K562 treated with DMSO at 1 percent for 48 hours (cell line): ENCODE data around the gene FETUB. TPM values are rescaled to one million over a fixed set of nuclear protein-coding genes. Genes with fewer than 3 reads are reported as not detected.

Experiments used
- total RNA-seq: library from RNA; unstranded; fragments of 300-600 nt; gene quantifications from 2 replicates; pipeline ENCODE4 v1.2.3, GENCODE V29; 2022; ENCODE audit warnings: low replicate concordance; ENCODE audit errors: extremely low read depth

FETUB gene, protein sequence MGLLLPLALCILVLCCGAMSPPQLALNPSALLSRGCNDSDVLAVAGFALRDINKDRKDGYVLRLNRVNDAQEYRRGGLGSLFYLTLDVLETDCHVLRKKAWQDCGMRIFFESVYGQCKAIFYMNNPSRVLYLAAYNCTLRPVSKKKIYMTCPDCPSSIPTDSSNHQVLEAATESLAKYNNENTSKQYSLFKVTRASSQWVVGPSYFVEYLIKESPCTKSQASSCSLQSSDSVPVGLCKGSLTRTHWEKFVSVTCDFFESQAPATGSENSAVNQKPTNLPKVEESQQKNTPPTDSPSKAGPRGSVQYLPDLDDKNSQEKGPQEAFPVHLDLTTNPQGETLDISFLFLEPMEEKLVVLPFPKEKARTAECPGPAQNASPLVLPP
- not detected in 2 replicates for total RNA-seq

GRCh38 chr3:186639778-186640472, at the start of gene FETUB:
FETUB (plus strand) TSS chr3:186640399; CDS start chr3:186640461, 62 bp downstream.

DNA sequence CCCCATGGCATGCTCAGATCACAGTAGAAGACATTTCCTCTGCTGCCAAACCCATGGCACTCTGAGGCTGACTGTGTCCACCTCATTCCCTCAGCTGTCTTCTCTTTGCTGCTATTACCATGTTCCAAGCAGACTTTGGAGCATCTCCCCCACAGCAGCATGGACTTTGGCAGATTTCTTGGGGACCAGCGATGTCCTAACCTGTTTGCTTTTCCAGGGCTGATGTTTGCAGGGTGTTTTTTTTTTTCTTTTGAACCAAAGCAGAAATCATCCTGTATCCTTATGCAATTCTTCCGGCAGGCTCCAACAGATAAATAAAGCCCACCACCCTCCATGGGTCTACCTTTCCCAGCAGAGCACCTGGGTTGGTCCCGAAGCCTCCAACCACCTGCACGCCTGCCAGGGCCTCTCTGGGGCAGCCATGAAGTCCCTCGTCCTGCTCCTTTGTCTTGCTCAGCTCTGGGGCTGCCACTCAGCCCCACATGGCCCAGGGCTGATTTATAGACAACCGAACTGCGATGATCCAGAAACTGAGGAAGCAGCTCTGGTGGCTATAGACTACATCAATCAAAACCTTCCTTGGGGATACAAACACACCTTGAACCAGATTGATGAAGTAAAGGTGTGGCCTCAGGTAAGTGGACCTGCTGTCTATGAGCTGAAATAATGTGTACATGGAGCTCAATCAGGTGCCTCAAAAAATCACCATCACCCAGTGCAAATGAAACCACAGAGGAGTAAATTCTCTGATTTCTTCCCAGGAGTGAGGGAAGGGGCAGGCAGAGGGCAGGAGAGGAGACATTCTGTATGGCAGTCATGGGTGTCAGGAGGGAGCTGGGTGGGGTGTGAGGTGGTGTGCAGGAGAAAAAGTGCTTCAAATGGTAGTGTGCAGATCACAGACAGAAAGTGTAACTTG, 27.2 kb upstream of the FETUB start, which contains the start of gene AHSG:
AHSG (plus strand) TSS at position 340 of the 916 bp plus-strand sequence; CDS start at position 422, 82 bp downstream.

DNA sequence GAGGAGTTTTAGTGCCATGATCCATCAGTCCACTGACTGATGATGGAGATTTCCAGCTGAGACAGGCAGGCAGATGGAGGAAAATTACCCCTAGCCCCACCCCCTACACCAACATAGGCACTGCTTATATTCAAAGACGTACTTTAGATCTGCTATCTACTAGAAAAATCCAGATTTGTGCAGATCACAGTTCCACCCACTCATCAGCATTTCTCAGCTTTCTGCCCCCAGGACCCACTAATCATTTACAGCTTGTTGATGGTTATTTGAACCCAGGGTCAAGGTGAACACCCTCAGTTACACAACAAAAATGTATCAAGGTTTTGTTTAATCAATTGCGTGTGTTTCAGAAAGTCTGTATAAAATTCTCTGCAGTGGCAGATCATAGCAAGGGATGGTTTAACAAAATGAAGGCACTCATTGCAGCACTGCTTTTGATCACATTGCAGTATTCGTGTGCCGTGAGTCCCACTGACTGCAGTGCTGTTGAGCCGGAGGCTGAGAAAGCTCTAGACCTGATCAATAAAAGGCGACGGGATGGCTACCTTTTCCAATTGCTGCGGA, 25.5 kb downstream of the FETUB start, which contains the start of gene HRG:
HRG (plus strand) TSS at position 390 of the 564 bp plus-strand sequence; CDS start at position 408, 18 bp downstream.

Other genes starting within 250 kb of the FETUB start
- not detected in 2 replicates for gene CRYGS, start 96.0 kb upstream of the FETUB start, total RNA-seq
- not detected in 2 replicates for gene TBCCD1, start 73.1 kb upstream of the FETUB start, total RNA-seq
- not detected in 2 replicates for gene DNAJB11, start 69.7 kb upstream of the FETUB start, total RNA-seq
- not detected in 2 replicates for gene AHSG, start 27.3 kb upstream of the FETUB start, total RNA-seq
- gene HRG, start 25.6 kb downstream of the FETUB start, total RNA-seq = not detected in 2 replicates
- not detected in 2 replicates for gene KNG1, start 77.0 kb downstream of the FETUB start, total RNA-seq
- not detected in 2 replicates for gene EIF4A2, start 143.2 kb downstream of the FETUB start, total RNA-seq
- not detected in 2 replicates for gene RFC4, start 166.1 kb downstream of the FETUB start, total RNA-seq
- gene ADIPOQ, start 202.3 kb downstream of the FETUB start, total RNA-seq = not detected in 2 replicates